B cell (primary cell): Measurements from ENCODE around the gene LYPD5. TPM values are rescaled to one million over a fixed set of nuclear protein-coding genes. Genes with fewer than 3 reads are reported as not detected.

Source experiments
- ATAC-seq: fragments of 200-7000 bp; cut with Tn5 transposase; one replicate; pipeline ENCODE4 v1.10.0; 2021; ENCODE audit warnings: low read depth, mild to moderate bottlenecking, moderate number of reproducible peaks, moderate library complexity
- CTCF ChIA-PET: fragments of 350-600 bp; sonication (Branson Sonifier 250); formaldehyde crosslinking; loops from one replicate; lab custom pipeline; 2021; ENCODE audit warnings: antibody characterized with exemption, inconsistent platforms; lab: Charles Lee
- POLR2A ChIA-PET: fragments of 350-600 bp; sonication (Branson Sonifier 250); formaldehyde crosslinking; loops from one replicate; lab custom pipeline; 2021; ENCODE audit warnings: antibody characterized with exemption; lab: Charles Lee
- DNase-seq: peaks from one replicate; pipeline ENCODE4 v3.0.0; 2013
- H2AFZ ChIP-seq: 2 replicates; pipeline ENCODE4 v1.6.1; 2012; ENCODE audit warnings: mild to moderate bottlenecking, low read depth, low read length; ENCODE audit not compliant: insufficient read depth, poor library complexity, severe bottlenecking
- H3K27ac ChIP-seq, 2 donors: 1 replicate in 1 of 2; 2 replicates in 1 of 2; pipeline ENCODE4 v1.5.1; 2012 to 2013; ENCODE audit warnings: low read length in 2 of 2, mild to moderate bottlenecking in 2 of 2, moderate library complexity in 1 of 2
- H3K27me3 ChIP-seq, 4 experiments: fragments of 200-600 bp in 1 of 4; sonication (generic) in 1 of 4; replicated peaks in 1 of 4; 1 replicate in 2 of 4; 2 replicates in 2 of 4; pipeline versions ENCODE4 v1.6.1 to v1.7.0; 2013 to 2016; ENCODE audit warnings: low read length in 3 of 4, mild to moderate bottlenecking in 2 of 4, mixed read lengths in 1 of 4, moderate library complexity in 1 of 4; ENCODE audit not compliant: insufficient read depth in 4 of 4, control insufficient read depth in 3 of 4; ENCODE audit errors: control extremely low read depth in 1 of 4
- H3K36me3 ChIP-seq, 2 experiments: replicated peaks in 1 of 2; 1 replicate in 1 of 2; 2 replicates in 1 of 2; pipeline versions ENCODE4 v1.6.1 to v1.7.1; 2013; ENCODE audit warnings: low read length in 1 of 2; ENCODE audit not compliant: insufficient read depth in 2 of 2, control insufficient read depth in 1 of 2; ENCODE audit errors: control extremely low read depth in 1 of 2, extremely low read depth in 1 of 2
- H3K4me1 ChIP-seq, 2 donors: fragments of 200-600 bp in 1 of 2; sonication (generic) in 1 of 2; 1 replicate in 1 of 2; 2 replicates in 1 of 2; pipeline versions ENCODE4 v1.5.1 to v1.6.1; 2013 to 2017; ENCODE audit warnings: low read length in 2 of 2; ENCODE audit not compliant: control insufficient read depth in 2 of 2, insufficient read depth in 2 of 2
- H3K4me2 ChIP-seq: replicated peaks from 2 replicates; pipeline ENCODE3; 2012; ENCODE audit warnings: mild to moderate bottlenecking, low read depth, low read length; ENCODE audit not compliant: poor library complexity, severe bottlenecking
- H3K4me3 ChIP-seq, 5 experiments: fragments of 200-600 bp in 1 of 5; sonication (generic) in 1 of 5; 1 replicate in 3 of 5; 2 replicates in 2 of 5; pipeline versions ENCODE4 v1.5.1 to v1.7.0; 2011 to 2016; ENCODE audit warnings: low read length in 4 of 5, mild to moderate bottlenecking in 4 of 5, low read depth in 2 of 5, control low read depth in 1 of 5, moderate library complexity in 1 of 5; ENCODE audit not compliant: insufficient read depth in 1 of 5; ENCODE audit errors: control extremely low read depth in 1 of 5, extremely low read depth in 1 of 5
- H3K79me2 ChIP-seq: fragments of 200-600 bp; sonication (generic); one replicate; pipeline ENCODE4 v1.6.0; 2016; ENCODE audit warnings: low read length; ENCODE audit not compliant: control insufficient read depth, insufficient read depth
- H3K9ac ChIP-seq: fragments of 200-600 bp; sonication (generic); 2 replicates; pipeline ENCODE4 v1.6.1; 2017; ENCODE audit warnings: mild to moderate bottlenecking, low read length, moderate library complexity
- H3K9me3 ChIP-seq, 3 donors: one replicate each; pipeline versions ENCODE4 v1.6.1 to v1.7.1; 2013; ENCODE audit warnings: low read length in 2 of 3; ENCODE audit not compliant: control insufficient read depth in 2 of 3, insufficient read depth in 1 of 3; ENCODE audit errors: control extremely low read depth in 1 of 3
- H4K20me1 ChIP-seq: 2 replicates; pipeline ENCODE4 v1.6.0; 2012; ENCODE audit warnings: mild to moderate bottlenecking, low read length; ENCODE audit not compliant: insufficient read depth, control insufficient read depth, poor library complexity, severe bottlenecking
- H3K27ac Mint-ChIP-seq: one replicate; pipeline ENCODE4 v1.8.0; 2021; ENCODE audit warnings: mixed read lengths
- H3K27me3 Mint-ChIP-seq: one replicate; pipeline ENCODE4 v1.8.0; 2021; ENCODE audit warnings: mixed read lengths
- H3K4me1 Mint-ChIP-seq: one replicate; pipeline ENCODE4 v1.8.0; 2021; ENCODE audit warnings: mixed read lengths
- H3K4me3 Mint-ChIP-seq: one replicate; pipeline ENCODE4 v1.8.0; 2021; ENCODE audit warnings: mixed read lengths
- H3K9me3 Mint-ChIP-seq: one replicate; pipeline ENCODE4 v1.8.0; 2022; ENCODE audit warnings: mixed read lengths; ENCODE audit not compliant: insufficient read depth
- EZH2 ChIP-seq: IDR thresholded peaks from 2 replicates; pipeline ENCODE4 v1.6.1; 2012; ENCODE audit warnings: borderline replicate concordance, low read depth, mild to moderate bottlenecking, moderate library complexity, low read length; ENCODE audit not compliant: insufficient read depth, poor library complexity, severe bottlenecking
- WGBS: methylation state at CpG from one replicate; pipeline ENCODE4 v1.1.5; 2013; ENCODE audit warnings: missing lambda C conversion rate; ENCODE audit not compliant: insufficient coverage; 5-methylcytosine and 5-hydroxymethylcytosine counted together
- intact Hi-C: fragments of 100-400 bp; cut with micrococcal nuclease; formaldehyde crosslinking; loops from one replicate; pipeline ENCODE4 v1.10.0; 2022
- polyA plus RNA-seq: library from polyadenylated mRNA; depleted of rRNA; stranded (reverse); fragments of >200 nt; gene quantifications from 2 replicates; pipeline ENCODE4 v1.2.3, GENCODE V29; 2012
- total RNA-seq, 2 donors: library from RNA; stranded (reverse); fragments of 120-200 nt in 1 of 2; gene quantifications; 1 replicate in 1 of 2; 2 replicates in 1 of 2; pipeline versions ENCODE4 v1.2.3 to v1.2.4, GENCODE V29; 2013 to 2022
- TF ChIP-seq, protein P1 (sequence below): fragments of 200-600 bp; IDR thresholded peaks from one replicate; pipeline ENCODE4 v1.8.0; 2022; ENCODE audit warnings: antibody characterized with exemption, mild to moderate bottlenecking

The LYPD5 gene
- total and polyA plus RNA-seq, 2 donors (not counting 1 experiment from before 2014, with no cell fraction given): 0.46 TPM; not detected in 1

- peak overlapping the region; percentile 25 for H2AFZ ChIP-seq
- H4K20me1 ChIP-seq: peaks cover 34% of the 10 kb centered on the region
- WGBS: 13% methylated on average over 1 of the region's 1 CpG
- Mint-ChIP-seq H3K27me3 (no peaks in the 10 kb centered on the region), H3K4me3 (peak overlapping the region; percentile 81), H3K4me1 (peaks cover 84% of the 10 kb centered on the region), H3K27ac (peak overlapping the region; percentile 93), H3K9me3 (no peaks in the 10 kb centered on the region)
- peak; percentile 52 for DNase-seq
- H3K79me2 ChIP-seq: peaks cover 78% of the 10 kb centered on the region
- TF ChIP-seq EZH2: no peak
- TF ChIP-seq, protein P1, sequence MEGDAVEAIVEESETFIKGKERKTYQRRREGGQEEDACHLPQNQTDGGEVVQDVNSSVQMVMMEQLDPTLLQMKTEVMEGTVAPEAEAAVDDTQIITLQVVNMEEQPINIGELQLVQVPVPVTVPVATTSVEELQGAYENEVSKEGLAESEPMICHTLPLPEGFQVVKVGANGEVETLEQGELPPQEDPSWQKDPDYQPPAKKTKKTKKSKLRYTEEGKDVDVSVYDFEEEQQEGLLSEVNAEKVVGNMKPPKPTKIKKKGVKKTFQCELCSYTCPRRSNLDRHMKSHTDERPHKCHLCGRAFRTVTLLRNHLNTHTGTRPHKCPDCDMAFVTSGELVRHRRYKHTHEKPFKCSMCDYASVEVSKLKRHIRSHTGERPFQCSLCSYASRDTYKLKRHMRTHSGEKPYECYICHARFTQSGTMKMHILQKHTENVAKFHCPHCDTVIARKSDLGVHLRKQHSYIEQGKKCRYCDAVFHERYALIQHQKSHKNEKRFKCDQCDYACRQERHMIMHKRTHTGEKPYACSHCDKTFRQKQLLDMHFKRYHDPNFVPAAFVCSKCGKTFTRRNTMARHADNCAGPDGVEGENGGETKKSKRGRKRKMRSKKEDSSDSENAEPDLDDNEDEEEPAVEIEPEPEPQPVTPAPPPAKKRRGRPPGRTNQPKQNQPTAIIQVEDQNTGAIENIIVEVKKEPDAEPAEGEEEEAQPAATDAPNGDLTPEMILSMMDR: no peak
- peak overlapping the region; percentile 73 to 85 for H3K27ac ChIP-seq
- peak overlapping the region; percentile 7 to 74 (median 66) for H3K4me3 ChIP-seq
- H3K9me3 ChIP-seq: no peaks in the 10 kb centered on the region
- peaks cover 58 to 88% of the 10 kb centered on the region in 2 donors for H3K4me1 ChIP-seq
- ATAC-seq: no peak
- CTCF ChIA-PET: interaction anchor here (0.8 to 11.3 kb wide), 6 partner anchors 12 to 258 kb away, joined by 3 to 237 read pairs (median 26); partner anchors contain the start of gene SMG9
- peak overlapping the region; percentile 78 for H3K9ac ChIP-seq
- POLR2A ChIA-PET: interaction anchor here (0.7 to 9.3 kb wide), 5 partner anchors 12 to 25 kb away, joined by 3 to 89 read pairs (median 7); partner anchors contain the start of gene SMG9
- peak overlapping the region; percentile 85 for H3K4me2 ChIP-seq
- intact Hi-C loops: no loop called here
- peaks cover 0 to 18% of the 10 kb centered on the region in 2 experiments for H3K36me3 ChIP-seq
- no peaks in the 10 kb centered on the region for H3K27me3 ChIP-seq
Observed at GRCh38 chr19:43778651-43779050, 23.6 kb downstream of the LYPD5 start.

GRCh38 chr19:43777163-43777695 is 25.0 kb downstream of the LYPD5 start:
- peak; percentile 59 for DNase-seq
- Mint-ChIP-seq H3K27ac (peak overlapping the region; percentile 93), H3K4me1 (peaks cover 79% of the 10 kb centered on the region), H3K9me3 (no peaks in the 10 kb centered on the region), H3K27me3 (no peaks in the 10 kb centered on the region), H3K4me3 (peak overlapping the region; percentile 81)
- ChIA-PET CTCF (interaction anchor here (0.7 to 11.3 kb wide), 6 partner anchors 12 to 52 kb away, joined by 3 to 237 read pairs (median 24); partner anchors contain the start of gene SMG9), POLR2A (interaction anchor here (0.7 to 9.3 kb wide), 4 partner anchors 10 to 312 kb away, joined by 3 to 89 read pairs (median 40); partner anchors contain the start of gene SMG9)
- Histone ChIP-seq H3K4me1 (peaks cover 46 to 78% of the 10 kb centered on the region in 2 donors), H2AFZ (no peak overlapping the region), H3K4me3 (peak overlapping the region in 4 of 5 experiments; percentile 3 to 74 (median 18)), H3K9ac (peak overlapping the region; percentile 78), H3K27ac (peak overlapping the region; percentile 54 to 85), H3K79me2 (peaks cover 92% of the 10 kb centered on the region), H3K4me2 (peak overlapping the region; percentile 85), H3K27me3 (no peaks in the 10 kb centered on the region), H4K20me1 (peaks cover 39% of the 10 kb centered on the region), H3K9me3 (no peaks in the 10 kb centered on the region), H3K36me3 (peaks cover 0 to 32% of the 10 kb centered on the region in 2 experiments)
- WGBS: 0% methylated on average over 3 of the region's 4 CpGs
- intact Hi-C loops: no loop called here
- ATAC-seq: no peak
- TF ChIP-seq, protein P1: no peak
- no peak for TF ChIP-seq EZH2
